Measurements from ENCODE around the gene RABGGTA. TPM values are rescaled to one million over a fixed set of nuclear protein-coding genes. Genes with fewer than 3 reads are reported as not detected.

Gene RABGGTA
- total RNA-seq, 4 donors from 2014 or later: 20.9 to 32.8 (median 28.0) TPM

DNA sequence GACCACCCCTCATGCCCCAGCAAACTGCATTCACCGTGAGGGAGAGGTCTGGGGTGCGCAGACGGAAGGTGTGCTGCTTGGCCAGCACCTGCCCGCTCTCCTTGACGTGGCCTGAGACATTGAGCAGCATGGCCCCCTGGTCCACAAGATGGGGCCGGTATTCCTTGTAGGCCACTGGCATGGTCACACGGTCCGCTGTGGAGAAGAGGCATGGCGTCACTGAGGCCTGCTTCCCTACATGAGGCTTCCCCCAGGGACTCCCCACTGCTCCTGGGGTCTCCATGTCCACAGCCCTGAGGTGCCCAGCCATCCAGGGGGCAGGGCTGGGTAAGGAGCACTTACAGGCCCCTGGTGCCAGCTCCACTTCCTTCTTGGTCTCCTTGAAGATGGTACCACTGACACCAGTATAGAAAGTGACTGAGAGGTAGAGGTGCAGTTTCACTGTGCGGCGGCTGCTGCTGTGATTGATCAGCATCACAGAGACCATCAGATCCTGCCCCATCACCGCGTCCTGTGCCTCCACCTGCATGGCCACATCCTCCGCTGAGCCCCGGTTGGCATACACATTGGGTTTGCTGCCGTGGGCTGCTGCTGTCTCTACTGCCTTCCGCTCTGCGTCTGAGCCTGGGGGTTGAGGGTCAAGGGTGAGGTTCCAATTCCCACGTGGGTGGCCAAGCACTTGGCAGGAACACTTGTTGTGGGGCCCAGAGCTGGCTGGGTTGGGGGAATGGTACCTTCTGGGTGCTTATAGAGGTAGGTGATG is 16.6 kb downstream of the RABGGTA start:
- no peaks in the 10 kb centered on the region for H3K36me3 ChIP-seq
- no peak for TF ChIP-seq POLR2A (IDR thresholded peaks at IDR 0.05)
- TF ChIP-seq, protein P1, sequence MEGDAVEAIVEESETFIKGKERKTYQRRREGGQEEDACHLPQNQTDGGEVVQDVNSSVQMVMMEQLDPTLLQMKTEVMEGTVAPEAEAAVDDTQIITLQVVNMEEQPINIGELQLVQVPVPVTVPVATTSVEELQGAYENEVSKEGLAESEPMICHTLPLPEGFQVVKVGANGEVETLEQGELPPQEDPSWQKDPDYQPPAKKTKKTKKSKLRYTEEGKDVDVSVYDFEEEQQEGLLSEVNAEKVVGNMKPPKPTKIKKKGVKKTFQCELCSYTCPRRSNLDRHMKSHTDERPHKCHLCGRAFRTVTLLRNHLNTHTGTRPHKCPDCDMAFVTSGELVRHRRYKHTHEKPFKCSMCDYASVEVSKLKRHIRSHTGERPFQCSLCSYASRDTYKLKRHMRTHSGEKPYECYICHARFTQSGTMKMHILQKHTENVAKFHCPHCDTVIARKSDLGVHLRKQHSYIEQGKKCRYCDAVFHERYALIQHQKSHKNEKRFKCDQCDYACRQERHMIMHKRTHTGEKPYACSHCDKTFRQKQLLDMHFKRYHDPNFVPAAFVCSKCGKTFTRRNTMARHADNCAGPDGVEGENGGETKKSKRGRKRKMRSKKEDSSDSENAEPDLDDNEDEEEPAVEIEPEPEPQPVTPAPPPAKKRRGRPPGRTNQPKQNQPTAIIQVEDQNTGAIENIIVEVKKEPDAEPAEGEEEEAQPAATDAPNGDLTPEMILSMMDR (IDR thresholded peaks at IDR 0.05 in 4 of 5, conservative IDR thresholded peaks at IDR 0.05 in 1 of 5): no peak
- intact Hi-C loops (cut with DNase I; ENCODE audit: low total_unique reads) (no loop called here), in situ Hi-C loops (cut with MboI; ENCODE audit: low sequenced_read_pairs in 4 of 4) (no loop called here)
- no peak for ATAC-seq
- no peaks in the 10 kb centered on the region for H3K27me3 ChIP-seq
- H3K9me3 ChIP-seq: no peaks in the 10 kb centered on the region
- DNase-seq: no peak
- no peak overlapping the region for H3K4me3 ChIP-seq
- no peaks in the 10 kb centered on the region for H3K4me1 ChIP-seq
- no peak overlapping the region for H3K27ac ChIP-seq

DNA sequence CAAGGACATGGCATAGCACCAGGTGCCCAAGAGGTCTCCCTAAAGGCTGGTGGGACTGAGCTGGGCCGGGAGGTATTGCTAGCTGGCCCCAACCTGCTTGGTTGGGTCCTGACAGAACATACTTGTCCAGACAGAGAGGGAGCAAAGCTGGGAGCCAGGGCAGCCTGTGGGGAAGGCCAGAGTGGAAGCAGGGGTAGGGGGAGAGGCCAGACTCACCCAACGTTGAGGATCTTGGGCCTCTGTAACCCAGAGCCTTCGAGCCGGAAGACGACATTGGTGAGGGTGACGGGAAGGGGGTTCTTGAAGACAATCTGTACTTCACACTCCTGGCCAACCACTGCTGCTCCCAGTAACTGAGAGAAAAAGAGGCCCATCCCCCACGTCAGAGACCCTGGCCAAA is 17.5 kb downstream of the RABGGTA start:
- TF ChIP-seq POLR2A (IDR thresholded peaks at IDR 0.05): no peak
- TF ChIP-seq, protein P1 (IDR thresholded peaks at IDR 0.05 in 4 of 5, conservative IDR thresholded peaks at IDR 0.05 in 1 of 5): no peak
- in situ Hi-C loops (cut with MboI; ENCODE audit: low sequenced_read_pairs in 4 of 4): no loop called here
- Histone ChIP-seq H3K4me1 (no peaks in the 10 kb centered on the region), H3K4me3 (no peak overlapping the region), H3K9me3 (no peaks in the 10 kb centered on the region), H3K27ac (no peak overlapping the region), H3K36me3 (no peaks in the 10 kb centered on the region), H3K27me3 (no peaks in the 10 kb centered on the region)
- intact Hi-C loops (cut with DNase I; ENCODE audit: low total_unique reads): no loop called here
- no peak for ATAC-seq
- DNase-seq: no peak

DNA sequence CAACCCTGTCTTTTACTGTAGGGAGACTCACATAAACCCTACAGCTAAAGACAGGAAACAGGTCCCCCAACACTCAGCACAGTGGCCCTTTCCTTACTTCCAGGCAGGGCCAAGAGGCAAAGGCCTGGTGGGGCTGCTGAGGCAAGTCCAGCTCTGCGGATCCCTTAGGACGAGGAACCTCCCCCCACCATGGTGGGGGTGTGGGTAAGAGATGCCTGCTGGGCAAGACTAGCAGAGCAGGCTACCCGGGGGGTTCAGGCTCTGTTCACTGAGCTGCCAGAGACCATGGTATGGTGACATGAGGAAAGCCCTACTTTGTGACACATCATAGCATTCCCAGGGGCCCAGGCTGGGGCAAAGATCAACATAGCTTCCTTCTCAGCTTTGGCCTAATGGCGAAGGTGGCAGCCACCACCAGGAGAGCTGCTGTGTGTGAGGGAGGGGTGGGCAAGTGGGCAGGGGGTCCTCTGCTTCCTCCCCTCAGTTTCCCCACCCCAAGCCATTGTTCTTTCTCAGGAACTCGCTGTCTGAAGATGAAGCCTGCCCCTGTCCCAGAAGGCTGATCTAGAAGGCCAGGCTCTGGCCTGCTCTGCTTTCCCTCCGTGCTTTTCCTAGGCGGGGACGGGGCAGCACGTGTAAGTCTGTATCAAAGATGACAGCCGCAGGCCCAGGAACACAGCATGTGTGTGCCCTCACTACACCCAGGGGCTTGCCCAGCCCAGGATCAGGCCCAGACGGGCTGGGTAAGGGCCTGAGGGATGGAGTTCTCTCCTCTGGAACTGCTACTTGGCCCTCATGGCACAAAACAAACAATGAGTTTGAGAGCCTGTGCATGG is 18.9 kb downstream of the RABGGTA start:
- in situ Hi-C loops (cut with MboI; ENCODE audit: low sequenced_read_pairs in 4 of 4) (no loop called here), intact Hi-C loops (cut with DNase I; ENCODE audit: low total_unique reads) (no loop called here)
- TF ChIP-seq, protein P1 (IDR thresholded peaks at IDR 0.05 in 4 of 5, conservative IDR thresholded peaks at IDR 0.05 in 1 of 5): no peak
- no peak for TF ChIP-seq POLR2A (IDR thresholded peaks at IDR 0.05)
- no peak for ATAC-seq
- Histone ChIP-seq H3K27me3 (no peaks in the 10 kb centered on the region), H3K9me3 (no peaks in the 10 kb centered on the region), H3K4me1 (no peaks in the 10 kb centered on the region), H3K4me3 (no peak overlapping the region), H3K36me3 (no peaks in the 10 kb centered on the region), H3K27ac (no peak overlapping the region)
- DNase-seq: no peak

DNA sequence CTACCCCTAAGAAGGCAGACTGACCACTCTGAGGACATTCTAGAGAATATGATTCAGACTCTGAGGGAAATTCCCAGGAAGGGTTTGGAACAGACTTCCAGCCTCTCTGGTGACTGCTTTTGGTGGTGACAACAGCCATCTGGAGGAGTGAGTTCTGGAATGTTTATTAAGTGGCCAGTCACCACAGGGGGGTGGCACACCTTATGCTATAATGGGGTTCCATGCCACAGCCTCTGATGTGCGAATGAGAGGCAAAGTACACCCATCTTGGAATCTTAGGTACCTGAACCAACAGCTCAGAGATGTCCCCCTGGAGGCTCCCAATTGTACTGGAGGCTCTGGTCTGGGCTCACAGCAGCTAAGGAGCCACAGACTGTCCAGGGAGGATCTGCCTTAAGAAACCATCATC is 19.5 kb downstream of the RABGGTA start:
- no peak overlapping the region for H3K27ac ChIP-seq
- H3K9me3 ChIP-seq: no peaks in the 10 kb centered on the region
- in situ Hi-C loops (cut with MboI; ENCODE audit: low sequenced_read_pairs in 4 of 4) (no loop called here), intact Hi-C loops (cut with DNase I; ENCODE audit: low total_unique reads) (no loop called here)
- H3K36me3 ChIP-seq: no peaks in the 10 kb centered on the region
- no peaks in the 10 kb centered on the region for H3K4me1 ChIP-seq
- DNase-seq (no peak), ATAC-seq (no peak)
- TF ChIP-seq, protein P1 (IDR thresholded peaks at IDR 0.05 in 4 of 5, conservative IDR thresholded peaks at IDR 0.05 in 1 of 5): no peak
- no peak for TF ChIP-seq POLR2A (IDR thresholded peaks at IDR 0.05)
- H3K4me3 ChIP-seq: no peak overlapping the region
- no peaks in the 10 kb centered on the region for H3K27me3 ChIP-seq

Measured in gastrocnemius medialis (tissue), 4 donors.